ENCODE results near the gene FNDC7. TPM values are rescaled to one million over a fixed set of nuclear protein-coding genes. Genes with fewer than 3 reads are reported as not detected.

Gene FNDC7
- total and polyA plus RNA-seq, 9 of the 15 experiments (the other 6 are each of a cell fraction or from before 2014, with no cell fraction given) = not detected

- TF ChIP-seq ZBTB11 (CRISPR knock-in tag; IDR thresholded peaks at IDR 0.05) (no peak), ZNF77 (CRISPR knock-in tag; IDR thresholded peaks at IDR 0.05) (no peak), DNMT1 (IDR thresholded peaks at IDR 0.05) (no peak), ZFP36 (IDR thresholded peaks at IDR 0.05; ENCODE audit: low read depth, low read length, partially characterized antibody) (no peak), ESRRA (IDR thresholded peaks at IDR 0.05; ENCODE audit: borderline replicate concordance, low read depth) (no peak), BRF1 (IDR thresholded peaks at IDR 0.05; ENCODE audit: borderline replicate concordance, extremely low read depth, insufficient read length) (no peak), SIN3A (IDR thresholded peaks at IDR 0.05; ENCODE audit: borderline replicate concordance in 2 of 2, control insufficient read depth in 1 of 2, low read depth in 2 of 2, low read length in 2 of 2) (0 out of 4 replicates have a peak, but pooled peaks of 1 of the 2 experiments have one; percentile 4), TFE3 (CRISPR knock-in tag; IDR thresholded peaks at IDR 0.05) (no peak), HDAC2 (IDR thresholded peaks at IDR 0.05) (no peak), SP1 (CRISPR knock-in tag; IDR thresholded peaks at IDR 0.05) (no peak), SMARCC2 (IDR thresholded peaks at IDR 0.05; ENCODE audit: low read depth) (peak; percentile 75), PURB (CRISPR knock-in tag; IDR thresholded peaks at IDR 0.05; ENCODE audit: low read depth) (no peak), CXXC5 (CRISPR knock-in tag; IDR thresholded peaks at IDR 0.05) (no peak), ZNF431 (CRISPR knock-in tag; IDR thresholded peaks at IDR 0.05) (no peak), PHF8 (IDR thresholded peaks at IDR 0.05; ENCODE audit: borderline replicate concordance, low read length) (no peak), PHF20 (IDR thresholded peaks at IDR 0.05; ENCODE audit: partially characterized antibody) (no peak), HCFC1 (IDR thresholded peaks at IDR 0.05; ENCODE audit: low read depth, low read length) (no peak), RBM15 (IDR thresholded peaks at IDR 0.05; ENCODE audit: insufficient read depth, low read length) (no peak), NFE2 (IDR thresholded peaks at IDR 0.05; ENCODE audit: low read depth) (no peak), PTRF (tag; IDR thresholded peaks at IDR 0.05) (no peak), CREB1 (IDR thresholded peaks at IDR 0.05) (no peak), CREB1 (CRISPR knock-in tag; IDR thresholded peaks at IDR 0.05) (no peak), HNRNPL (IDR thresholded peaks at IDR 0.05; ENCODE audit: low read depth, low read length) (no peak)
Measured at GRCh38 chr1:108691128-108691941, 21.4 kb upstream of the FNDC7 start (continued).
